Ovary (tissue), 9 donors: Measurements from ENCODE around the gene CTRB2. TPM values are rescaled to one million over a fixed set of nuclear protein-coding genes. Genes with fewer than 3 reads are reported as not detected.

Source experiments
- DNase-seq, 5 donors: peaks; one replicate each; pipeline ENCODE4 v3.0.0-alpha.2; 2019 to 2020
- H3K27ac ChIP-seq, 2 donors: fragments of 200-600 bp; one replicate each; pipeline versions ENCODE4 v1.5.1 to v1.8.0; 2019 to 2022
- H3K27me3 ChIP-seq: fragments of 200-600 bp; one replicate; pipeline ENCODE4 v1.8.0; 2022
- H3K36me3 ChIP-seq: fragments of 200-600 bp; sonication (generic); one replicate; pipeline ENCODE4 v1.5.1; 2019
- H3K4me1 ChIP-seq: one replicate; pipeline ENCODE4 v1.8.1; 2013; ENCODE audit warnings: mild to moderate bottlenecking, moderate library complexity; ENCODE audit not compliant: insufficient read depth
- H3K4me3 ChIP-seq: fragments of 200-600 bp; sonication (generic); one replicate; pipeline ENCODE4 v1.5.1; 2017
- H3K9me3 ChIP-seq, 2 donors: fragments of 200-600 bp in 1 of 2; sonication (generic) in 1 of 2; one replicate each; pipeline versions ENCODE4 v1.5.1 to v1.8.1; 2013 to 2019; ENCODE audit warnings: mild to moderate bottlenecking in 1 of 2, moderate library complexity in 1 of 2
- EP300 ChIP-seq: sonication (generic); formaldehyde crosslinking; IDR thresholded peaks from one replicate; pipeline ENCODE4 v1.6.1; 2017; ENCODE audit warnings: antibody characterized with exemption
- POLR2A ChIP-seq: fragments of 450-650 bp; IDR thresholded peaks from one replicate; pipeline ENCODE4 v1.6.1; 2017; ENCODE audit warnings: antibody characterized with exemption, mild to moderate bottlenecking, moderate library complexity
- WGBS, 3 donors: extraction: QIAGEN DNeasy Blood & Tissue Kit in 1 of 3; methylation state at CpG; one replicate each; pipeline versions ENCODE4 v1.1.5 to v1.1.7; 2013 to 2017; 5-methylcytosine and 5-hydroxymethylcytosine counted together
- intact Hi-C, 4 donors: fragments of 100-400 bp; cut with DNase I; formaldehyde crosslinking; loops; one replicate each; pipeline versions ENCODE4 v1.11.0 to v1.15.1; 2022 to 2023
- polyA plus RNA-seq, 2 donors: library from polyadenylated mRNA; stranded (reverse); fragments of 200-250 nt in 1 of 2; fragments of 350-450 nt in 1 of 2; fragmentation: Illumina TruSeq in 1 of 2; extraction: RNeasy Lipid Tissue Mini Kit (QIAGEN cat#74804) in 1 of 2; gene quantifications; one replicate each; pipeline ENCODE4 v1.2.3, GENCODE V29; 2013 to 2014
- total RNA-seq, 7 donors: library from RNA; depleted of rRNA in 2 of 7; stranded (reverse); fragments of >200 nt in 2 of 7; fragmentation: NEBNext Ultra II Directional in 3 of 7; extraction: Animal tissue kit (Norgen Biotek cat#: 25700) in 3 of 7; gene quantifications; one replicate each; pipeline versions ENCODE4 v1.1.0 to v1.2.4, GENCODE V29; 2016 to 2023
- TF ChIP-seq, protein P1 (sequence below), 3 donors: fragments of 450-650 bp in 2 of 3; fragments of 200-600 bp in 1 of 3; IDR thresholded peaks; one replicate each; pipeline versions ENCODE4 v1.5.1 to v1.8.0; 2016 to 2022; ENCODE audit warnings: antibody characterized with exemption in 3 of 3, mild to moderate bottlenecking in 1 of 3
- donor health status: DM: no; HTN: no; CAD: no; lungs with moderate emphysema.
- donor health status: DM: no; HTN: no; CAD: no.
- donor health status: Bipolar disorder and iron deficiency.
- donor health status: DM: yes; HTN: yes; CAD: no.
- donor health status: DM: no; HTN: no; CAD: no.
- donor health status: DM: yes; HTN: yes; CAD: no.

The CTRB2 gene
- total and polyA plus RNA-seq, 9 donors = 0.62 to 28.7 (median 2.8) TPM; not detected in 4

DNA sequence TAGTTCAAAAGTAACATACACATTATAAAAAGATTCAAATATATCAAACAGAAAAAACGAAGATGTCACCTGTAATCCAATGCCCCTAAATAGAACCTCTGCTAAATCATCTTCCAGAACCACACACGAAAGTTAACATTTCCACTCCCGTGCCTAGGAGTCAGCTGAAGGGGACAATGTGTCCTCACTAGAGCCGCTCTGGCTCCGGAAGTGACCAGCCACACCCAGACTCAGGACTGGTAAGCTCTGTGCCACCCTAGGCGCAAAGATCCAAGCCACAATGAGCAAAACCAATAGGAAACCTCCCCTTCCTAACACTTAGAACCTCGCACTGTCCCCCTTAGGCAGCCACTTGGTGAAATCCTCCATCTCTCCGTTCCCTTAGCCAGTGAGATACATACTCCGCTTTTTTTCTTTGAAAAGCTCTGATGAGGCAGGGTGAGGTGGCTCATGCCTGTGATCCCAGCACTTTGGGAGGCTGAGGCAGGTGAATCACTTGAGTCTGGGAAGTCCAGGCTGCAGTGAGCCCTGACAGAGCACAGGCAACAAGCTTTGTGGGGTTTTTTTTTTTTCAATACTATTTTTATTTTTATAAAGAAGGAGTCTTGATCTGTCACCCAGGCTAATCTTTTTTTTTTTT, 23.6 kb upstream of the CTRB2 start:
- no peaks in the 10 kb centered on the region for H3K4me1 ChIP-seq
- no peak for DNase-seq
- no peaks in the 10 kb centered on the region for H3K9me3 ChIP-seq
- H3K4me3 ChIP-seq = no peak overlapping the region
- no peak for TF ChIP-seq EP300
- TF ChIP-seq, protein P1, sequence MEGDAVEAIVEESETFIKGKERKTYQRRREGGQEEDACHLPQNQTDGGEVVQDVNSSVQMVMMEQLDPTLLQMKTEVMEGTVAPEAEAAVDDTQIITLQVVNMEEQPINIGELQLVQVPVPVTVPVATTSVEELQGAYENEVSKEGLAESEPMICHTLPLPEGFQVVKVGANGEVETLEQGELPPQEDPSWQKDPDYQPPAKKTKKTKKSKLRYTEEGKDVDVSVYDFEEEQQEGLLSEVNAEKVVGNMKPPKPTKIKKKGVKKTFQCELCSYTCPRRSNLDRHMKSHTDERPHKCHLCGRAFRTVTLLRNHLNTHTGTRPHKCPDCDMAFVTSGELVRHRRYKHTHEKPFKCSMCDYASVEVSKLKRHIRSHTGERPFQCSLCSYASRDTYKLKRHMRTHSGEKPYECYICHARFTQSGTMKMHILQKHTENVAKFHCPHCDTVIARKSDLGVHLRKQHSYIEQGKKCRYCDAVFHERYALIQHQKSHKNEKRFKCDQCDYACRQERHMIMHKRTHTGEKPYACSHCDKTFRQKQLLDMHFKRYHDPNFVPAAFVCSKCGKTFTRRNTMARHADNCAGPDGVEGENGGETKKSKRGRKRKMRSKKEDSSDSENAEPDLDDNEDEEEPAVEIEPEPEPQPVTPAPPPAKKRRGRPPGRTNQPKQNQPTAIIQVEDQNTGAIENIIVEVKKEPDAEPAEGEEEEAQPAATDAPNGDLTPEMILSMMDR (IDR thresholded peaks at IDR 0.05) = no peak
- TF ChIP-seq POLR2A = no peak
- no peaks in the 10 kb centered on the region for H3K27me3 ChIP-seq
- WGBS, 3 donors = 86 to 92% (median 87%) methylated on average over 9 of the region's 9 CpGs
- intact Hi-C loops = loop anchor here in 3 of 4 donors (5.0 to 10.0 kb wide), 2 partner anchors 74 to 157 kb away; no protein-coding TSS in a partner anchor
- H3K27ac ChIP-seq = no peak overlapping the region
- H3K36me3 ChIP-seq = no peaks in the 10 kb centered on the region

DNA sequence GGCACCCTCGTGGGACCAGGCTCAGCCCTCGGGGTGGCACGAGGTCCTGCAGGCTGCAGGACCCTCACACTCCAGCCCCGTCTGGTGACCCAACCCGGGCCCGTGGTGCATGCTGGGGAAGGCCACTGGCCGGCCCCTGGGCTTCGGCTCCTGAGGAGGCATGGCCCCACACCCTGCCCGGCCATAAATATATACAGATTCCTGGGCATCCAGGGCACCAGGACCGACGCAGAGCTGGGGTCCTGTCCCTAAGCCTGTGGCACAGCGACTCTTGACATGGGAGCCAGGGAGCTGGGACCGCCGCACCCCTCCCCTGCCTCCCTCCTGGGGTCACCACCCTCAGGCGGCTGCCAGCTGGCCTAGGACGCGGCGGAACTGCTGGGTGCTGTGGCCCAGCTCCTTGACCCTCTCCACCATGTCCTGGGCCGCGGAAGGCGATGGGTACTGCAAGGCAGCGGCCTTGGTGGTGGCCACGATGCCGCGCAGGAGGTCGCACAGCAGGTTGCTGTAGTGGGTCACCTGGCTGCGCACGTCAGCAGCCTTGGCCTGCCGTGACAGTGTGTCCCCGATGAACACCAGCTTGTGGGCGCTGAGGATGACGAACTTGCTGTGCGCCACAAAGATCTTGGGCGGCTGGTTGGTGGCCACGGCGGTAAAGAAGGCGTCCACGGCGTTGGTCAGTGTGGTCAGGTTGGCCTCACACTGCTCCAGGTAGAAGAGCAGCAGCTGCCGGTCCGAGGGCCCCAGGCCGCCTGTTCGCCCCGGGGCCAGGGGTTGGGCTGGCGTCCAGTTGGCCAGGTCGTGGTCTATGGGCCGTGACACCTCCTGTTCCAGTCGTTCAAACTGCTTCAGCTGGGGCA, 22.4 kb upstream of the CTRB2 start:
- peak in 1 of 5 donors; percentile 24 for DNase-seq
- WGBS, 3 donors = 86 to 90% (median 89%) methylated on average over 44 to 48 of the region's 48 CpGs
- H3K27ac ChIP-seq = no peak overlapping the region
- H3K27me3 ChIP-seq = no peaks in the 10 kb centered on the region
- no peaks in the 10 kb centered on the region for H3K4me1 ChIP-seq
- no peak overlapping the region for H3K4me3 ChIP-seq
- TF ChIP-seq, protein P1 (IDR thresholded peaks at IDR 0.05) = no peak
- TF ChIP-seq POLR2A (no peak), EP300 (no peak)
- no peaks in the 10 kb centered on the region for H3K36me3 ChIP-seq
- intact Hi-C loops = loop anchor here in 3 of 4 donors (5.0 to 10.0 kb wide), 2 partner anchors 75 to 158 kb away; no protein-coding TSS in a partner anchor
- H3K9me3 ChIP-seq = no peaks in the 10 kb centered on the region

DNA sequence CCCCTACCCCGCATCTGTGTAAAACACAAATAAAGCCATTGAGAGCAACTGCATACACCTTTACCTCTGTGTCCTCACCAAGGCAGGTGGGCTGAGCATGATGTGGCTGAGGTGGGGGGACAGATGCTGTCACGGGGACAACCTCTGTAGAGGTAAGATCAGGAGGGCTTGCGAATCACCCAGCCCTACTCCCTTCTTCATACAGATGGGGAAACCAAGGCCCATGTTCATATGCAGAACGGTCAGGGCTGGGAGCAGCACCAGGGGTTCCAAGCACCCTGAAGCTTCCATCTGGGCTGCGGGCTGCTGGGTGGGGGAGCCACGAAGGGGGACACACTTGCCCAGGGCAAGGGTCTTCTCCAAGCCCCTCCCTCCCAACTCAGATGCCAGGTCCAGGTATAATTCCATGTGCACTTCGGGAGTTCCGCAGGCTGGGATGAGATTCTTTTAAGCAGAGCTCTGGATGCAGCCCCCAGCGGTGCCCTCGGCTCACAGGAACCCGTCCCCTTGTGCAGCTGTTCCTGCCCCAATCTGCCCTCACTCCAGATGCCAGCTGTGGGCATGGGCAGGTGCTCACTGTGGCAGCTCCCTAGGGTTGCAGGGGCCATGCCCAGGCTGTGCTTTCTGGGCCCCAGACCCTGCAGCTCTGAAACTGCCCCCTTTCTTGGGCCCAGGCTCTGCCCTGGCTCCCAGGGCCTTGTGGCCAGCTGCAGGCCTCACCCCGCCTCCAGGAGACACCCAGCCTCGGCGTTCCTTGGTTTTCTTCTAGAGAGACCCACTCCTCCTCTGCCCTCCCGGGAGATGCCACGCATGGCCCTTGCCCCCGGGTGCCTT, 21.4 kb upstream of the CTRB2 start:
- no peaks in the 10 kb centered on the region for H3K4me1 ChIP-seq
- 85% methylated on average over 14 to 17 of the region's 17 CpGs for WGBS, 3 donors
- TF ChIP-seq POLR2A = no peak
- TF ChIP-seq, protein P1 (IDR thresholded peaks at IDR 0.05) = no peak
- TF ChIP-seq EP300 = no peak
- intact Hi-C loops = no loop called here
- no peaks in the 10 kb centered on the region for H3K9me3 ChIP-seq
- H3K27ac ChIP-seq = no peak overlapping the region
- no peak for DNase-seq
- no peaks in the 10 kb centered on the region for H3K27me3 ChIP-seq
- no peak overlapping the region for H3K4me3 ChIP-seq
- H3K36me3 ChIP-seq = no peaks in the 10 kb centered on the region

DNA sequence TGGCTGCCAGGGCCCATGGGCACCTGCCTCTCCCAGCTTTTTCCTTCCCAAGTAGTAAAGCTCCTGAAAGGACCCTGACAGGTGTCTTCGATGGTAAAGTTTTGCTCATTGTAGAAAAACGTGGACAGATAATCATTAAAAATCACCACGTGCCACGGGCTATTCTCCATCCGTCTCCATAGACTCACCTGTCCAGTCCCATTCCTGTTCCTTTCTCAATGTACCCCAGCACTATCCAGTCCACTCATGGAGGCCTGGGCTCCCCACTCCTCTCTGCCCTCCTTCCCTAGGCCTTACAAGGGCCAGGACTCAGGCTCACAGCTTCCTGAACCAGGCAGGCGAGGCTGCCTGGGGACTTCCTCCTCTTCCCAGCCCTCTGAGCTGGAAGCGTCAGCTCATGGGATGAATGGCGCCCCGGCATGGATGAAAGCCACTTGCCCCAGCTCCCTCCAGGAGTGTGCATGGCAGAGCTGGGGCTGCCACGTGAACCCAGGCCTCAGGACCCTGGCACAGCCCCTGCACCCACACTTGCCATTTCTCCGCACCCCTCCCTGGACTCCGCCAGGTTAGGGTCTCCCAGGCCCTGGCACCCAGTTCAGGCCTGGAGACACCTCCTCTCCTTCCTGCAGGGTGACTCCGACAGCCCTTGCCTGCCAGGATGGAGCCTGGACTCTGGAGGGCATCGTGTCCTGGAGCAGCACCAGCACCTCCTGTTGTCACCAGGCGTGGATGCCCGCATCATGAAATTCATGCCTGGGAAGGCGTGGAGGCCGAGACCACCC, 20.6 kb upstream of the CTRB2 start:
- intact Hi-C loops = no loop called here
- Histone ChIP-seq H3K4me1 (no peaks in the 10 kb centered on the region), H3K36me3 (no peaks in the 10 kb centered on the region), H3K27ac (no peak overlapping the region), H3K4me3 (no peak overlapping the region), H3K9me3 (no peaks in the 10 kb centered on the region), H3K27me3 (no peaks in the 10 kb centered on the region)
- TF ChIP-seq POLR2A (no peak), EP300 (no peak)
- TF ChIP-seq, protein P1 (IDR thresholded peaks at IDR 0.05) = no peak
- 82 to 88% (median 83%) methylated on average over 18 of the region's 18 CpGs for WGBS, 3 donors
- no peak for DNase-seq
